GM12801 (cell line): ENCODE results near the gene CCDC192.

Source experiments
- TF ChIP-seq, protein P1 (sequence below): IDR thresholded peaks from one replicate; pipeline ENCODE4 v1.5.1; 2011; ENCODE audit warnings: control low read depth; ENCODE audit not compliant: insufficient read length; ENCODE audit errors: extremely low read depth

The CCDC192 gene

DNA sequence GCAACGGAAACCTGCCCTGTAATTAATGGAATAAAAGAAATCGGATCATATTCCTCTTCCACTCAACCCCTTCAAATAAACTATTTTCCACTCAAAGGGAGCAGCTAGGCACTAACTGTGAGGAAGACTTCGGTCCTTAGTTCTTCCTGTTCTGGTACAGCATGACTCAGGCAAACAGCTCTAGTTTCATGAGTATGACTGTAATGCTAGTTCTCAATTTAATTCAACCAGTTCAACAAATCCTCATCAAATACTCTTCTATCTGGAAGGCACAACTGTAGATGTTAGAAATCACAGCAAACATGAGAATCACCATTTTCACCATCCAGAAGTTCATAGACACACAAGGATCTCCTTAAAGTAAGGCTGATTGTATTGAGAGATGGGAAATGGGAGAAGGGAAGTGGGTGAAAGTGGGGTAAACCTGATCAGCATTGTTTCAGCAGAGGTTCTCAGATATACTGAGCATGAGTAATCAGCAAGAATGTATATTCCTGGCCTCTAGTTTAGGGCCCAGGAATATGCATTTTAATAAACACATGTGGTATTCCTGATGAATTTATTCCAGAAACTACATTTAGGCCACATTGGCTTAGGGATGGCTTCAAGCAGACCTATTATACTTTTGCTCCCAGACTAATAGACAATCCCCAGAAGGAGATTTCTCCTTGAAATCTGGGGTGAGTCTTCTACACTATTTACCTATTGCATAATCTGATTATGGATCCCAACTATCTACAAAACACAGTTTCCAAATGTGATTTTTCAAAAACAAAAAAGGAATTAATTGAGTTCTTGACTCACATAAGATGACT, 239.3 kb downstream of the CCDC192 start:
- TF ChIP-seq, protein P1, sequence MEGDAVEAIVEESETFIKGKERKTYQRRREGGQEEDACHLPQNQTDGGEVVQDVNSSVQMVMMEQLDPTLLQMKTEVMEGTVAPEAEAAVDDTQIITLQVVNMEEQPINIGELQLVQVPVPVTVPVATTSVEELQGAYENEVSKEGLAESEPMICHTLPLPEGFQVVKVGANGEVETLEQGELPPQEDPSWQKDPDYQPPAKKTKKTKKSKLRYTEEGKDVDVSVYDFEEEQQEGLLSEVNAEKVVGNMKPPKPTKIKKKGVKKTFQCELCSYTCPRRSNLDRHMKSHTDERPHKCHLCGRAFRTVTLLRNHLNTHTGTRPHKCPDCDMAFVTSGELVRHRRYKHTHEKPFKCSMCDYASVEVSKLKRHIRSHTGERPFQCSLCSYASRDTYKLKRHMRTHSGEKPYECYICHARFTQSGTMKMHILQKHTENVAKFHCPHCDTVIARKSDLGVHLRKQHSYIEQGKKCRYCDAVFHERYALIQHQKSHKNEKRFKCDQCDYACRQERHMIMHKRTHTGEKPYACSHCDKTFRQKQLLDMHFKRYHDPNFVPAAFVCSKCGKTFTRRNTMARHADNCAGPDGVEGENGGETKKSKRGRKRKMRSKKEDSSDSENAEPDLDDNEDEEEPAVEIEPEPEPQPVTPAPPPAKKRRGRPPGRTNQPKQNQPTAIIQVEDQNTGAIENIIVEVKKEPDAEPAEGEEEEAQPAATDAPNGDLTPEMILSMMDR, result no peak

DNA sequence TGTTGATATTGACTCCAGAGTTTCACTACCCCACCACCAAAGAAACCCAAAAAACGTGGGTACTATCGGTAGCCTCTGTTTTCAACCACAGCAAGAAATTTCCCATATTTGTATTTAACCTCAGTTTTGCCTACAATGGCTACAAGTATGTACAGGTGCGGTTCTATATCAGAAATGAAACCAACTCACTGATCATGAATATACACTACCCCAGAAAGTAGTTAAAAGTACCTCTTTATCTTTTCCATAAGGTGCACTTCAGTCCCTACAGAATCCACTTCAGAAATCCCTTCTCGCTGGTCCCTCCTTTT, 239.8 kb downstream of the CCDC192 start:
- TF ChIP-seq, protein P1, result no peak

DNA sequence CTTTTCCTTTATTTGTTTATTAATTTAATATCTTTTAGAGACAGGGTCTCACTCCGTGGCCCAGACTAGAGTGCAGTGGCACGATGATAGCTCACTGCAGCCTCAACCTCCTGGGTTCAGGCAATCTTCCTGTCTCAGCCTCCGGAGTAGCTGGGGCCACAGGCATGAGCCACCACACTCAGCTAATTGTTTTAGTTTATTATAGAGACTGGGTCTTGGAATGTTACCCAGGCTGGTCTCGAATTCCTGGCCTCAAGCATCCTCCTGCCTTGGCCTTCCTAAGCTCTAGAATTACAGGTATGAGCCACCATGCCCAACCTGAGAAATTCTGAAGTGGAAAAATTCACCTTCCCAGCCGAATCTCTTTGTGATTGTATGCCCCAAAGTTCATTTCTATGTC, 240.9 kb downstream of the CCDC192 start:
- TF ChIP-seq, protein P1, result no peak

DNA sequence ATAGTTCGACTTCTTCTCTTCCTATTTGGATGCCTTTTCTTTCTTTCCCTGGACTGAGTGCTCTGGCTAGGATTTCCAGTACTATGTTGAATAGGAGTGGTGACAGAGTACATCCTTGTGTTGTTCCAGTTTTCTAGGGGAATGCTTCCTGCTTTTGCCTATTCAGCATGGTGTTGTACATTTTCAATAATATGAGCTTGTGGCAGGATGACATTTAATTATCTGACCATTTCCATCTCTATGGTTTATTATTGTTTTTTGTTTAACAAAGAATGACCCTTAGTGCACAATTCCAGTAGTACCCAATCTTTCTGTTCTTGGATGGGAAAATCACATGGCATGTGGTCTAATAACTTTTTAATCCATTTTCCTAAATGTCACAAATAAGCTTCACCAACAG, 244.8 kb downstream of the CCDC192 start:
- TF ChIP-seq, protein P1, result no peak

DNA sequence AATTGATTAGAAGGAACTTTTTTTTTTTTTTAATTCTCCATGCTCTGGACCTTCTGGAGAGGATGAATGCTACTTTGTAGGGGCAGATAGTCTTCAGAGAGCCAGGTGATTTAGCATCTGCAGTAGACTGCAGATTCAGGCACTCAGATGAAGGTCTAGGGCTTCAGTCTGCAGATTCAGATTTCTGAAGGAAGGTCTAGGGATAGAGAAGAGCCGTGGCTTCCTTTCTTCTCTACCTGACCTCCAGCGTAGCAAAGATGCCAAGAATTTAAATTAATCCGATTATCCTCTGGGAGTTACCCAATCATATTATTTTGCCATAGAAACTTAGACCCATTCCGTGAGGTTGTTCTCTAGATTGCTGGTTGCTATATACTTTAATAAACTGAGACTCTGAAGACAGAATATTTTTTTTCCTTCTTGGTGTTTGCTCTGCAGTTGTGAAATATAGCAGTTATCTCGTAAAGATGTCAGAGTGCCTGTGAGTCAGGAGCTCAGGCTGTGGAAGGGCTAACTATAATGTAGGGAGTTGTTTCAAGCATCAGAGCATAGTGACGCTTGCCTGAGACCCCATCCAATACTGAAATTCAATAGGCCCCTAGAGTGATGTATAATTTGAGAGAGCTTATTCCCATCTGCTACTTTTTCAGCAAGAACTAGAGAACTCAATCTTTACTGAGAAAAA, 247.7 kb downstream of the CCDC192 start:
- TF ChIP-seq, protein P1, result no peak

DNA sequence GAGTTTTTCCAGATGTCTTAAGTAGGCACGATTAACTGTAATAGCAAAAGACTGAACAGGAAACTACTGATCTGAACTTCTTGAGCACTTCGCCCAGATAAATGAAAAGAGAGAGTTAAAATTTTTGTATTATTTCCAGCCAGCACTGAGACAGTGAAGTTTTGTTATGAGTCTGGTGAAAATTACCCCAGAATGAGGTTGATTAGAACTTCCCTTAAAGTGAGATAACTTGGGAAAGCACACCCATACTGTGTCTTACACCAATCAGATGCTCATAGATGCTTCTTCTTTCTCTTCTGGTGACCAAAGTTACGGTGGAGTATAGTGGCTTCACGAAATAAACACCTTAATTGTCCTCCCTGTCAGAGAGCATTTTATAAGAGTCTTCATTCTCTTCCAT, 248.6 kb downstream of the CCDC192 start:
- TF ChIP-seq, protein P1, result no peak

DNA sequence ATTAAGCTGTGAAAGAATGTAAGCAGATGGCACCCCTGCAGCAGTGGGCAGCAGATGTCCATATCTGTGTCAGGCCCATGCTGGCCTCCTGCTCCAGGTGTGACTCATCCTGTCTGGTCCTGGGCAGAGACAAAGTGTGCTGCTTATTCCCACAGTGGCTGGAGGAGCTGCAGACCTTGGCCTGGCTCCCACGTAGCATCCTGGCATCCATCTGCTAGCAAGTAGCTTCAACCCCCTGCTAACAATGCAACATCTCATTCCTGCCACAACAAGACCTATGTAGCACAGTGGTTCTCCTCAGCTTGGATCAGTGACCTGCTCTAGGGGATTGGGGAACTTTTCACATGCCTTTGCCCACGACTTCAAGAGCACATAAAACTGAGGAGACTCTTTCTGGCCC, 254.0 kb downstream of the CCDC192 start:
- TF ChIP-seq, protein P1, result no peak
